CD4-positive, alpha-beta T cell treated with Interleukin-12 subunit alpha and Interleukin-12 subunit beta, for 1 hour (primary cell): ENCODE data around the gene HUWE1.

Source experiments
- DNase-seq: peaks from one replicate; pipeline ENCODE4 v3.0.0-alpha.2; 2020

HUWE1 gene

GRCh38 chrX:53483416-53483815, 203.1 kb downstream of the HUWE1 start:
- DNase-seq: no peak
